AG09309 (cell line): Measurements from ENCODE around the gene FMR1NB.

ENCODE experiments used
- DNase-seq: peaks from one replicate; pipeline ENCODE4 v3.0.0-alpha.2; 2010; ENCODE audit warnings: low read depth
- H3K4me3 ChIP-seq: 2 replicates; pipeline ENCODE4 v1.5.1; 2011; ENCODE audit warnings: mild to moderate bottlenecking, low read depth, low read length, moderate library complexity; ENCODE audit not compliant: control insufficient read depth
- TF ChIP-seq, protein P1 (sequence below): IDR thresholded peaks from 2 replicates; pipeline ENCODE4 v1.5.1; 2011; ENCODE audit warnings: mild to moderate bottlenecking, low read depth, low read length, inconsistent platforms; ENCODE audit not compliant: insufficient read depth, control insufficient read depth; ENCODE audit errors: missing control alignments

The FMR1NB gene, protein sequence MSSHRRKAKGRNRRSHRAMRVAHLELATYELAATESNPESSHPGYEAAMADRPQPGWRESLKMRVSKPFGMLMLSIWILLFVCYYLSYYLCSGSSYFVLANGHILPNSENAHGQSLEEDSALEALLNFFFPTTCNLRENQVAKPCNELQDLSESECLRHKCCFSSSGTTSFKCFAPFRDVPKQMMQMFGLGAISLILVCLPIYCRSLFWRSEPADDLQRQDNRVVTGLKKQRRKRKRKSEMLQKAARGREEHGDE

DNA sequence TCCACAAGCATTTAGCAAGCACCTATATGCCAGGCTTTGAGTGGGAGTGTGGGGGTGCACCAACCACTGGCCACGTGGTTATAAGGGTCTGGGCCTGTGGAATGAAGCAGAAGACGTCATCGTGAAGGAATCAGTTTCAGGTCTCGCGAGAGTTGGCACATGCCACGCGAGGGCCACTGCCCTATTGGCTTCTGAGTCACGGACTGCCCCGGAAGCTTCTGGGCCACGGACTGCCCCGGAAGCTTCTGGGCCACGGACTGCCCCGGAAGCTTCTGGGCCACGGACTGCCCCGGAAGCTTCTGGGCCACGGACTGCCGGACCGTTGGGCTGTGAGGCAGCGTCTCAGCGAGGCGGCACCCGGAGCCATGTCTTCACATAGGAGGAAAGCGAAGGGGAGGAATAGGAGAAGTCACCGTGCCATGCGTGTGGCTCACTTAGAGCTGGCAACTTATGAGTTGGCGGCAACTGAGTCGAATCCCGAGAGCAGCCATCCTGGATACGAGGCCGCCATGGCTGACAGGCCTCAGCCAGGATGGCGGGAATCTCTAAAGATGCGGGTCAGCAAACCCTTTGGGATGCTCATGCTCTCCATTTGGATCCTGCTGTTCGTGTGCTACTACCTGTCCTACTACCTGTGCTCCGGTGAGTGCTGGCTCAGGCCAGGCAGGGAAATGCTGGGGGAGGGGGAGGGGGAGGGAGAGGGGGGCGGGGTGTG lies at the start of gene FMR1NB:
FMR1NB (plus strand) TSS at position 300 of the 715 bp plus-strand sequence; CDS start at position 366, 66 bp downstream.
- TF ChIP-seq, protein P1, sequence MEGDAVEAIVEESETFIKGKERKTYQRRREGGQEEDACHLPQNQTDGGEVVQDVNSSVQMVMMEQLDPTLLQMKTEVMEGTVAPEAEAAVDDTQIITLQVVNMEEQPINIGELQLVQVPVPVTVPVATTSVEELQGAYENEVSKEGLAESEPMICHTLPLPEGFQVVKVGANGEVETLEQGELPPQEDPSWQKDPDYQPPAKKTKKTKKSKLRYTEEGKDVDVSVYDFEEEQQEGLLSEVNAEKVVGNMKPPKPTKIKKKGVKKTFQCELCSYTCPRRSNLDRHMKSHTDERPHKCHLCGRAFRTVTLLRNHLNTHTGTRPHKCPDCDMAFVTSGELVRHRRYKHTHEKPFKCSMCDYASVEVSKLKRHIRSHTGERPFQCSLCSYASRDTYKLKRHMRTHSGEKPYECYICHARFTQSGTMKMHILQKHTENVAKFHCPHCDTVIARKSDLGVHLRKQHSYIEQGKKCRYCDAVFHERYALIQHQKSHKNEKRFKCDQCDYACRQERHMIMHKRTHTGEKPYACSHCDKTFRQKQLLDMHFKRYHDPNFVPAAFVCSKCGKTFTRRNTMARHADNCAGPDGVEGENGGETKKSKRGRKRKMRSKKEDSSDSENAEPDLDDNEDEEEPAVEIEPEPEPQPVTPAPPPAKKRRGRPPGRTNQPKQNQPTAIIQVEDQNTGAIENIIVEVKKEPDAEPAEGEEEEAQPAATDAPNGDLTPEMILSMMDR = no peak
- no peak within 1 kb of the TSS for H3K4me3 ChIP-seq
- DNase-seq = no peak

DNA sequence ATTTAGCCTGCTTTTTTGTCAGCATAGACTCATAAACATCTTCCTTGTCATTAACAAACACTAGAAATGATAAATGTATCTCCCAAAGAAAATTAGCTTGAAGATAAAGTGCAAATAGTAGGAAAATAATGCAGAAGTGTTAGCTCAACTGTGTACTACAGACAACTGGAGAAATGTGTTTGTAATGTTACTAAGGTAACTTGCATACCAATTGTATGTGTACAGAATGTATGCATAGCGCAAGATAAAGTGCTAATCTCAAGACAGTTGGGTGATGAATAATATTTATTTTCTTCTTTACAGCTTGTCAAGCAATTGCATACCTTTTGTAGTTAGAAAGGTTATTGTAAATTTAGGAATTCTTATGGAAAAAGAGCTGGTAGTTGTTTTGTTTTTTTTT lies 47.3 kb upstream of the FMR1NB start:
- TF ChIP-seq, protein P1 = no peak
- no peak for DNase-seq
- no peak overlapping the region for H3K4me3 ChIP-seq

DNA sequence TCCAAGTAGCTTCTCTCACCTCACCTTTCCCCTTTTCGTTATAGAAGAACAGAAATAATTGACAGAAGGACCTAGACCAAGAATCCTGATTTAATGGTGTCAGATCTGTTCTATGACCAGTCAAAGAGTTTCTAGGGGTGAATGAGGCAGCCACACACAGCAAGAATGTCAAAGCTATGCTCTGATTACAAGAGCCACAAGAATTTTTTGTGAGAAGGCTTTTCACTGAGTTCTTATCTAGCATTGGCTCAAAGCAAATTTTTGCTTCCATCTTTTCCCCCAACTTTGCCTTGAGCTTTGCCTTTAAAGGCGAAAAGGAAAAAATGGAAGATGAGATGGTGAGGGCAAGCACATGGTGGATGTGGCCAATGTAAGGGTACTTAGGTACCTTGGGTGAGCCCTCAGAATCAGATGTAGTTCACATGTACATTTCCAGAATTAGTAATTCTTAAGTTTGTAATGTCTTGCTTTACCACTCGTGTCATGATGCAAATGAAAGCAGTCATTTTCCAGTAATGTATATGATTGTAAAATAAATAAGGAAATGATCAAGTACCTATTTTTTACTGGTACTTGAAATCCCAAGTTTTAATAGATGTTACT lies 45.9 kb upstream of the FMR1NB start:
- DNase-seq = no peak
- TF ChIP-seq, protein P1 = no peak
- no peak overlapping the region for H3K4me3 ChIP-seq

DNA sequence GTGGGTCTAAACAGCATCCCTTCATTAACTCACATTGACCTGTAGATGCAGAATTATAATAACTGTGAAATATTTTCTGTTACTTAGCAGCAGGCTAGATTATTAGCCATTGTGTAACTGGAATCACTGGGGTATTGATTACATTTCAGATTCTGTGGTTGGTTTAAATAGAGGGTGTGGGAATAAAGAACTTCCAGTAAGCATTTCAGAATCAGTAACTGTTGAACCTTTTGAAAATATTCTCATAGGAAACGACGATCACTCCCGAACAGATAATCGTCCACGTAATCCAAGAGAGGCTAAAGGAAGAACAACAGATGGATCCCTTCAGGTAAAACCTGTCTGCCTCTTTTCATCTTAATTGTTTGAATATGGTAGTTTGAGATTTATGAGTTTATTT lies 35.9 kb upstream of the FMR1NB start:
- DNase-seq = no peak
- TF ChIP-seq, protein P1 = no peak
- H3K4me3 ChIP-seq = no peak overlapping the region

DNA sequence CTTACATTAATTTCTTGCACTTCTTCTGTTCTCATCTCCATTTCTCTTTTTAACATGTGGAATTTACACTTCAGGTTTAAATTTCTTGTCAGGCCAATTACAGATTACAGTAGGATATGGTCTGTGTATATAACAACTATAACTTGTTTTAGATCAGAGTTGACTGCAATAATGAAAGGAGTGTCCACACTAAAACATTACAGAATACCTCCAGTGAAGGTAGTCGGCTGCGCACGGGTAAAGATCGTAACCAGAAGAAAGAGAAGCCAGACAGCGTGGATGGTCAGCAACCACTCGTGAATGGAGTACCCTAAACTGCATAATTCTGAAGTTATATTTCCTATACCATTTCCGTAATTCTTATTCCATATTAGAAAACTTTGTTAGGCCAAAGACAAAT lies 32.6 kb upstream of the FMR1NB start:
- no peak overlapping the region for H3K4me3 ChIP-seq
- no peak for DNase-seq
- TF ChIP-seq, protein P1 = no peak

DNA sequence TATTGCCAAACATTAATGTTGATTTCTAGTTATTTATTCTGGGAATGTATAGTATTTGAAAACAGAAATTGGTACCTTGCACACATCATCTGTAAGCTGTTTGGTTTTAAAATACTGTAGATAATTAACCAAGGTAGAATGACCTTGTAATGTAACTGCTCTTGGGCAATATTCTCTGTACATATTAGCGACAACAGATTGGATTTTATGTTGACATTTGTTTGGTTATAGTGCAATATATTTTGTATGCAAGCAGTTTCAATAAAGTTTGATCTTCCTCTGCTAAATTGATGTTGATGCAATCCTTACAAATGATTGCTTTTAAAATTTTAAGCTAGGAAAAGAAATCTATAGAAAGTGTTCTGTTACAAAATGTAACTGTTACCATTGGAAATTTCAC lies 30.8 kb upstream of the FMR1NB start:
- H3K4me3 ChIP-seq = no peak overlapping the region
- no peak for DNase-seq
- TF ChIP-seq, protein P1 = no peak
